Neural progenitor cell (in vitro differentiated cells): ENCODE results near the gene DISP1. TPM values are rescaled to one million over a fixed set of nuclear protein-coding genes. Genes with fewer than 3 reads are reported as not detected.

Source experiments
- DNase-seq: peaks from one replicate; pipeline ENCODE4 v3.0.0-alpha.2; 2016; ENCODE audit warnings: low spot score
- H2AFZ ChIP-seq: fragments of 200-600 bp; sonication (generic); replicated peaks from 2 replicates; pipeline ENCODE4 v1.6.1; 2016; ENCODE audit warnings: antibody characterized with exemption
- H3F3A ChIP-seq: fragments of 200-600 bp; sonication (generic); 2 replicates; pipeline ENCODE4 v1.6.1; 2016; ENCODE audit warnings: antibody characterized with exemption, low read depth
- H3K27ac ChIP-seq: fragments of 200-600 bp; sonication (generic); 2 replicates; pipeline ENCODE4 v1.5.1; 2016; ENCODE audit warnings: mild to moderate bottlenecking
- H3K27me3 ChIP-seq: fragments of 200-600 bp; sonication (generic); 2 replicates; pipeline ENCODE4 v1.6.1; 2016; ENCODE audit warnings: mild to moderate bottlenecking, moderate library complexity
- H3K36me3 ChIP-seq: fragments of 200-600 bp; sonication (generic); 2 replicates; pipeline ENCODE4 v1.5.1; 2016
- H3K4me1 ChIP-seq: fragments of 200-600 bp; sonication (generic); 2 replicates; pipeline ENCODE4 v1.6.1; 2016; ENCODE audit warnings: mixed run types
- H3K4me2 ChIP-seq: fragments of 200-600 bp; sonication (generic); 2 replicates; pipeline ENCODE4 v1.6.1; 2016
- H3K4me3 ChIP-seq: fragments of 200-600 bp; sonication (generic); 2 replicates; pipeline ENCODE4 v1.5.1; 2016
- H3K79me2 ChIP-seq: fragments of 200-600 bp; sonication (generic); 2 replicates; pipeline ENCODE4 v1.6.1; 2016; ENCODE audit warnings: low read depth
- H3K9ac ChIP-seq: fragments of 200-600 bp; sonication (generic); 2 replicates; pipeline ENCODE4 v1.6.1; 2016
- H3K9me3 ChIP-seq: fragments of 200-600 bp; sonication (generic); 2 replicates; pipeline ENCODE4 v1.5.1; 2016; ENCODE audit warnings: low read depth
- H4K20me1 ChIP-seq: fragments of 200-600 bp; sonication (generic); 2 replicates; pipeline ENCODE4 v1.6.1; 2016; ENCODE audit warnings: low read depth
- H3K27ac Mint-ChIP-seq: 3 replicates; pipeline ENCODE4 v1.8.0; 2021; ENCODE audit warnings: mixed read lengths
- H3K27me3 Mint-ChIP-seq: 2 replicates; pipeline ENCODE4 v1.8.0; 2022; ENCODE audit warnings: low read depth, mild to moderate bottlenecking, inconsistent platforms, moderate library complexity, mixed read lengths; ENCODE audit not compliant: insufficient read depth
- H3K36me3 Mint-ChIP-seq: 3 replicates; pipeline ENCODE4 v1.8.0; 2021; ENCODE audit warnings: mixed read lengths
- H3K4me1 Mint-ChIP-seq: 3 replicates; pipeline ENCODE4 v1.8.0; 2021; ENCODE audit warnings: mixed read lengths
- H3K4me3 Mint-ChIP-seq: 3 replicates; pipeline ENCODE4 v1.8.0; 2021; ENCODE audit warnings: mild to moderate bottlenecking, moderate library complexity, mixed read lengths
- H3K9me3 Mint-ChIP-seq: 3 replicates; pipeline ENCODE4 v1.8.0; 2020; ENCODE audit warnings: mixed read lengths
- EZH2 ChIP-seq: fragments of 200-600 bp; sonication (generic); IDR thresholded peaks from 2 replicates; pipeline ENCODE4 v1.6.1; 2017; ENCODE audit warnings: antibody characterized with exemption, mild to moderate bottlenecking, moderate library complexity
- EZH2phosphoT487 ChIP-seq: fragments of 200-600 bp; sonication (generic); IDR thresholded peaks from 2 replicates; pipeline ENCODE4 v1.6.1; 2017; ENCODE audit warnings: antibody characterized with exemption
- total RNA-seq: library from RNA; depleted of rRNA; stranded (reverse); fragments of >200 nt; gene quantifications from 2 replicates; pipeline ENCODE4 v1.2.3, GENCODE V29; 2015; ENCODE audit warnings: low replicate concordance
- TF ChIP-seq, protein P1 (sequence below): fragments of 200-600 bp; sonication (generic); IDR thresholded peaks from 2 replicates; pipeline ENCODE4 v1.5.1; 2017; ENCODE audit warnings: antibody characterized with exemption, mild to moderate bottlenecking

The DISP1 gene
- total RNA-seq, 1 donor from 2014 or later = 6.5 TPM

DNA sequence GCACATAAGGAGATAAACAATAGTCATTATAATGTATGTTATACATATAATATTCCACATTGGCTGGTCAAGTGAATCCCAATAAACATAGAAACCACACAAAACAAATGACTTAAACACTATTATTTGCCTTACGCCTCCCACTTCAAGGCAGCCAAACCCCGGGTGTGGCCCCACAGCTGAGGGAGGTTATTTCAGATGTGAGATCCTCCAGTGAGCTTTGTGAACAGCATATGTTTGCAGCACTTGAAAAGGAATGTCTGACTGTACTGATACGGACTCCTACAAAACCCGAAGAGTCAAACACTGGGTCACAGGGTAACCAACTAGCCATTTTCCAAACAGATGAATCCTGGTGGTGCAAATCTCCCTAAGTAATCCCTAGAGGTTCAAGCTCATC, 27.1 kb upstream of the DISP1 start:
- Histone ChIP-seq H3F3A (no peaks in the 10 kb centered on the region), H3K27ac (no peak overlapping the region), H3K4me2 (no peak overlapping the region), H3K9me3 (no peaks in the 10 kb centered on the region), H4K20me1 (no peaks in the 10 kb centered on the region), H3K4me3 (no peak overlapping the region), H2AFZ (no peak overlapping the region), H3K36me3 (no peaks in the 10 kb centered on the region), H3K79me2 (no peaks in the 10 kb centered on the region), H3K9ac (no peak overlapping the region), H3K4me1 (no peaks in the 10 kb centered on the region), H3K27me3 (no peaks in the 10 kb centered on the region)
- TF ChIP-seq EZH2 = no peak
- TF ChIP-seq EZH2phosphoT487 = no peak
- no peaks in the 10 kb centered on the region for H3K4me1 Mint-ChIP-seq
- H3K27ac Mint-ChIP-seq = no peak overlapping the region
- H3K4me3 Mint-ChIP-seq = no peak overlapping the region
- no peaks in the 10 kb centered on the region for H3K36me3 Mint-ChIP-seq
- no peaks in the 10 kb centered on the region for H3K9me3 Mint-ChIP-seq
- no peak for DNase-seq
- H3K27me3 Mint-ChIP-seq = peaks cover 3% of the 10 kb centered on the region

DNA sequence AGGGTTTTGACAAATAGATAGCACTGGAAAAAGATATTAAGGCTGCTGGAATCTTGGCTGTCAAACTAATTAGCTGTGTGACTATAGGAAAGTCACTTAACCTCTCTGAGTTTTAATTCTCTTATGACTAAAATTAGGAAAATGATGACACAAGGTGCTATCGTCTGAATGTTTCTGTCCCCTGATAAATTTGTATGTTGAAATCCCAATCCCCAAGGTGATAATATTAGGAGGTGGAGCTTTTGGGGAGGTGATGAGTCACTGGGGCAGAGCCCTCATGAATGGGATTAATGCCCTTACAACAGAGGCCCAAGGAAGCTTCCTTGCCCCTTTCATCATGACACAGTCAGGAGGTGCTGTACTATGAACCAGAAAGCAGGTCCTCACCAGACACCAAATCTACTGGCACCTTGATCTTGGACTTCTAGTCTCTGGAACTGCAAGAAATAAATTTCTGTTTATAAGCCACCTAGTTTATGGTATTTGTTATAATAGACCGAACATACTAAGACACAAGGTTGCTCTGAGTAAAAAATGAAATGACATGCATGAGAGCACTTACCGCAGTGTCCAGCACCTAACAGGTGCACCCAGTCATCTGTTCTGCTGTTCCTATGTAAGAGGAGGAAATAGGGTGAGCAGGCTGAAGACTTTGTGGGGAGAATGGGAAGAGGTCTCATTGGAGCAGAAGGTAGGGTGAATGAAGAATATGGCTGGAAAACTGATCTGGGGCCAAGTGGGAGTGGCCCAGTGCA, 26.3 kb upstream of the DISP1 start:
- Mint-ChIP-seq H3K4me1 (no peaks in the 10 kb centered on the region), H3K4me3 (no peak overlapping the region), H3K27me3 (peaks cover 3% of the 10 kb centered on the region), H3K36me3 (no peaks in the 10 kb centered on the region), H3K9me3 (no peaks in the 10 kb centered on the region), H3K27ac (no peak overlapping the region)
- Histone ChIP-seq H3K4me3 (no peak overlapping the region), H3K9me3 (no peaks in the 10 kb centered on the region), H3K4me1 (no peaks in the 10 kb centered on the region), H3K27me3 (no peaks in the 10 kb centered on the region), H3K27ac (no peak overlapping the region), H3F3A (no peaks in the 10 kb centered on the region), H3K79me2 (no peaks in the 10 kb centered on the region), H2AFZ (no peak overlapping the region), H3K4me2 (no peak overlapping the region), H3K36me3 (no peaks in the 10 kb centered on the region), H4K20me1 (no peaks in the 10 kb centered on the region), H3K9ac (no peak overlapping the region)
- TF ChIP-seq EZH2phosphoT487 = no peak
- no peak for TF ChIP-seq EZH2
- TF ChIP-seq, protein P1, sequence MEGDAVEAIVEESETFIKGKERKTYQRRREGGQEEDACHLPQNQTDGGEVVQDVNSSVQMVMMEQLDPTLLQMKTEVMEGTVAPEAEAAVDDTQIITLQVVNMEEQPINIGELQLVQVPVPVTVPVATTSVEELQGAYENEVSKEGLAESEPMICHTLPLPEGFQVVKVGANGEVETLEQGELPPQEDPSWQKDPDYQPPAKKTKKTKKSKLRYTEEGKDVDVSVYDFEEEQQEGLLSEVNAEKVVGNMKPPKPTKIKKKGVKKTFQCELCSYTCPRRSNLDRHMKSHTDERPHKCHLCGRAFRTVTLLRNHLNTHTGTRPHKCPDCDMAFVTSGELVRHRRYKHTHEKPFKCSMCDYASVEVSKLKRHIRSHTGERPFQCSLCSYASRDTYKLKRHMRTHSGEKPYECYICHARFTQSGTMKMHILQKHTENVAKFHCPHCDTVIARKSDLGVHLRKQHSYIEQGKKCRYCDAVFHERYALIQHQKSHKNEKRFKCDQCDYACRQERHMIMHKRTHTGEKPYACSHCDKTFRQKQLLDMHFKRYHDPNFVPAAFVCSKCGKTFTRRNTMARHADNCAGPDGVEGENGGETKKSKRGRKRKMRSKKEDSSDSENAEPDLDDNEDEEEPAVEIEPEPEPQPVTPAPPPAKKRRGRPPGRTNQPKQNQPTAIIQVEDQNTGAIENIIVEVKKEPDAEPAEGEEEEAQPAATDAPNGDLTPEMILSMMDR = no peak
- no peak for DNase-seq

DNA sequence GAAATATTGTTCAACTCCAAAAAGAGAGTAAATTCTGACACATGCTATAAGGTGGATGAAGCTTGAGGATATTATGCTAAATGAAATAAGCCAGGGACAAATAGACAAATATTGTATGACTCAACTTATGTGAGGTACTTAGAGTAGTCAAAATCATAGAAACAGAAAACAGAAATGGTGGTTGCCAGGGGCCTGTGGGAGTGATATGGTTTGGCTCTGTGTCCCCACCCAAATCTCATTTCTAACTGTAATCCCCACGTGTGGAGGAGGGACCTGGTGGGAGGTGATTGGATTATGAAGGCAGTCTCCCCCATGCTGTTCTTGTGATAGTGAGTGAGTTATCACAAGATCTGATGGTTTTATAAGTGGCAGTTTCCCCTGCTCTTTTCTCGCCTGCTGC, 24.7 kb upstream of the DISP1 start:
- Mint-ChIP-seq H3K27me3 (peaks cover 3% of the 10 kb centered on the region), H3K4me1 (no peaks in the 10 kb centered on the region), H3K9me3 (no peaks in the 10 kb centered on the region), H3K36me3 (no peaks in the 10 kb centered on the region), H3K4me3 (no peak overlapping the region), H3K27ac (no peak overlapping the region)
- Histone ChIP-seq H4K20me1 (no peaks in the 10 kb centered on the region), H3K4me2 (no peak overlapping the region), H3K9ac (no peak overlapping the region), H3K9me3 (no peaks in the 10 kb centered on the region), H2AFZ (no peak overlapping the region), H3K4me1 (no peaks in the 10 kb centered on the region), H3F3A (no peaks in the 10 kb centered on the region), H3K4me3 (no peak overlapping the region), H3K79me2 (no peaks in the 10 kb centered on the region), H3K27ac (no peak overlapping the region), H3K36me3 (no peaks in the 10 kb centered on the region), H3K27me3 (no peaks in the 10 kb centered on the region)
- TF ChIP-seq, protein P1 = no peak
- TF ChIP-seq EZH2 = no peak
- TF ChIP-seq EZH2phosphoT487 = no peak
- no peak for DNase-seq

DNA sequence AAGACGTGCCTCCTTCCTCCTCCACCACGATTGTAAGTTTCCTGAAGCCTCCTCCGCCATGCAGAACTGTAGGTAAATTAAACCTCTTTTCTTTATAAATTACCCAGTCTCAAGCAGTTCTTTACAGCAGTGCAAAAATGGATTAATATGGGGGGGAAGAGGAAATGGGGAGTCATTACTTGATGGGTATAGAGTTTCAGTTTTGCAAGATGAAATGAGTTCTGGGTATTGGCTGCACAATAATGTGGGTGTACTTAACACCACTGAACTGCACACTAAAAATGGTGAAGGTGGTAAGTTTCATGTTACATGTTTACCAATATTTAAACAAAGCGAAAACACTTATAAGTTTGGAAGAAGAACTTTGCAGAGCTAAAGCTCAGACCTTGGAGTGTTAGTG, 24.3 kb upstream of the DISP1 start:
- Mint-ChIP-seq H3K4me1 (no peaks in the 10 kb centered on the region), H3K27ac (no peak overlapping the region)
- no peaks in the 10 kb centered on the region for H3F3A ChIP-seq

More for the DNA sequence above, 24.3 kb upstream of the DISP1 start:
- DNase-seq = no peak
- Histone ChIP-seq H2AFZ (no peak overlapping the region), H3K27ac (no peak overlapping the region), H4K20me1 (no peaks in the 10 kb centered on the region), H3K9ac (no peak overlapping the region), H3K4me2 (no peak overlapping the region), H3K79me2 (no peaks in the 10 kb centered on the region), H3K9me3 (no peaks in the 10 kb centered on the region), H3K36me3 (no peaks in the 10 kb centered on the region), H3K4me3 (no peak overlapping the region), H3K27me3 (no peaks in the 10 kb centered on the region), H3K4me1 (no peaks in the 10 kb centered on the region)
- TF ChIP-seq EZH2phosphoT487 (no peak), EZH2 (no peak)
- TF ChIP-seq, protein P1 = no peak
- H3K4me3 Mint-ChIP-seq = no peak overlapping the region
- H3K27me3 Mint-ChIP-seq = peaks cover 3% of the 10 kb centered on the region
- no peaks in the 10 kb centered on the region for H3K9me3 Mint-ChIP-seq
- H3K36me3 Mint-ChIP-seq = no peaks in the 10 kb centered on the region
